BE2C (cell line): Measurements from ENCODE around the gene KRTAP9-6.

Experiments
- DNase-seq: peaks from one replicate; pipeline ENCODE4 v3.0.0-alpha.2; 2020
- H3K27me3 ChIP-seq: fragments of 250-450 bp; sonication (Bioruptor Pico); 2 replicates; pipeline ENCODE4 v1.5.1; 2020; ENCODE audit warnings: mild to moderate bottlenecking
- H3K36me3 ChIP-seq: fragments of 250-450 bp; sonication (Bioruptor Pico); 2 replicates; pipeline ENCODE4 v1.5.1; 2020; ENCODE audit warnings: mild to moderate bottlenecking
- H3K4me1 ChIP-seq: fragments of 250-450 bp; sonication (Bioruptor Pico); 2 replicates; pipeline ENCODE4 v1.5.1; 2020
- H3K4me3 ChIP-seq: 2 replicates; pipeline ENCODE4 v1.5.1; 2011; ENCODE audit warnings: low read depth, low read length
- H3K9me3 ChIP-seq: fragments of 250-450 bp; sonication (Bioruptor Pico); 2 replicates; pipeline ENCODE4 v1.5.1; 2020
- TF ChIP-seq, protein P1 (sequence below): IDR thresholded peaks from 2 replicates; pipeline ENCODE4 v1.5.1; 2012; ENCODE audit warnings: mild to moderate bottlenecking, low read depth, low read length

KRTAP9-6 gene

DNA sequence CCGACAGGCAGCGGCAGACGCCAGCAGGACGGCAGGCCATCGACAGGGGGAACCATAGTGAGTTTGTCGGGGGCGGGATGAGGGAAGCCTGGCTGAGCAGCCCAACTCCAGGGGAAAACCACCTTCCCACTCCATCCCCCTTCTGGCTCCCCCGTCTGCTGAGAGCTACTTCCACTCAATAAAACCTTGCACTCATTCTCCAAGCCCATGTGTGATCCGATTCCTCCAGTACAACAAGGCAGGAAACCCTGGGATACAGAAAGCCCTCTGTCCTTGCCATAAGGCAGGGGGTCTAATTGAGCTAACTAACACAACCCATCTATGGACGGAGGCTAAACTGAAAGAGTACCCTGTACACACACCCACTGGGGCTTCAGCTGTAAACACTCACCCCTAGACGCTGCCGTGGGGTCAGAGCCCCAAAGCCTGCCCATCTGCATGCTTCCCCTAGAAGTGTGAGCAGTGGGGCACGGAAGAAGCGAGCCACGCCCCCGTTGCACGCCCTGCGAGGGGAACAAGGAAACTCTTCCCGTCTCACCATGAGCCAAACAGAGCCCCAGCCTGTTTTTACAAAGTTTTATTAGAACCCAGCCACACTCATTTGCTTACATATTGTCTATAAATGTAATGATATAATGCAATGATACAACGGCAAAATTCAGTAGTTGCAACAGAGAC lies 33.4 kb downstream of the KRTAP9-6 start:
- Histone ChIP-seq H3K4me1 (no peaks in the 10 kb centered on the region), H3K9me3 (no peaks in the 10 kb centered on the region), H3K27me3 (peaks cover 37% of the 10 kb centered on the region), H3K36me3 (no peaks in the 10 kb centered on the region), H3K4me3 (no peak overlapping the region)
- TF ChIP-seq, protein P1, sequence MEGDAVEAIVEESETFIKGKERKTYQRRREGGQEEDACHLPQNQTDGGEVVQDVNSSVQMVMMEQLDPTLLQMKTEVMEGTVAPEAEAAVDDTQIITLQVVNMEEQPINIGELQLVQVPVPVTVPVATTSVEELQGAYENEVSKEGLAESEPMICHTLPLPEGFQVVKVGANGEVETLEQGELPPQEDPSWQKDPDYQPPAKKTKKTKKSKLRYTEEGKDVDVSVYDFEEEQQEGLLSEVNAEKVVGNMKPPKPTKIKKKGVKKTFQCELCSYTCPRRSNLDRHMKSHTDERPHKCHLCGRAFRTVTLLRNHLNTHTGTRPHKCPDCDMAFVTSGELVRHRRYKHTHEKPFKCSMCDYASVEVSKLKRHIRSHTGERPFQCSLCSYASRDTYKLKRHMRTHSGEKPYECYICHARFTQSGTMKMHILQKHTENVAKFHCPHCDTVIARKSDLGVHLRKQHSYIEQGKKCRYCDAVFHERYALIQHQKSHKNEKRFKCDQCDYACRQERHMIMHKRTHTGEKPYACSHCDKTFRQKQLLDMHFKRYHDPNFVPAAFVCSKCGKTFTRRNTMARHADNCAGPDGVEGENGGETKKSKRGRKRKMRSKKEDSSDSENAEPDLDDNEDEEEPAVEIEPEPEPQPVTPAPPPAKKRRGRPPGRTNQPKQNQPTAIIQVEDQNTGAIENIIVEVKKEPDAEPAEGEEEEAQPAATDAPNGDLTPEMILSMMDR = no peak
- DNase-seq = no peak

DNA sequence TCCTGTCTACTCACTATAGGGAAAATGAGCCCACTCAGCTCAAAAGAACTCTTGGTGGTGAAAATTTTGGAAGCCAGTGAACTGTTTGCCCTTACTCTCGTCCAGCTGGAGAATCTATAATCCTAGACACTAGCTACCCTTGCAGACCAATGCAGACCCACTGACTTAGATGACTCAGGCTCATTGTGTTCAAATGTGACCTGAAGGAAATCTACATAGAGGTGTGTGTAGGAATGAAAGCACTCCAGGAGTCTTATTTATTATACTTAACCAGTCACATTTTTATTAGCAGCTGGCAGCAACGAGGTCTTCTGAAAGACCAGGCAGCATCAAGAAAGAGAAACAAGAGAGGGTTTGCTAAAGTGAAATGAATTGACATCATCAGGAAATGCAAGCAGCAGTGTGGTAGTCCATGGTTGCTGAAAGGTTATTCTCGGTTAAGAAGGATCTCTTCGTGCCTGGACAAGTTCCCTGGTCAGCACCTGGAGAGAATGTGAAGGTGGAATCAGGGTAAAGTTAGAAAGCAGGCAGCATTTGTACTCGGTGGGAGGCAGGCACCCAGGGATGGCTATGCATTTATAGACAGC lies 36.1 kb downstream of the KRTAP9-6 start:
- peaks cover 43% of the 10 kb centered on the region for H3K27me3 ChIP-seq
- H3K9me3 ChIP-seq = no peaks in the 10 kb centered on the region
- H3K4me1 ChIP-seq = no peaks in the 10 kb centered on the region
- H3K36me3 ChIP-seq = no peaks in the 10 kb centered on the region
- DNase-seq = no peak
- TF ChIP-seq, protein P1 = no peak
- no peak overlapping the region for H3K4me3 ChIP-seq

DNA sequence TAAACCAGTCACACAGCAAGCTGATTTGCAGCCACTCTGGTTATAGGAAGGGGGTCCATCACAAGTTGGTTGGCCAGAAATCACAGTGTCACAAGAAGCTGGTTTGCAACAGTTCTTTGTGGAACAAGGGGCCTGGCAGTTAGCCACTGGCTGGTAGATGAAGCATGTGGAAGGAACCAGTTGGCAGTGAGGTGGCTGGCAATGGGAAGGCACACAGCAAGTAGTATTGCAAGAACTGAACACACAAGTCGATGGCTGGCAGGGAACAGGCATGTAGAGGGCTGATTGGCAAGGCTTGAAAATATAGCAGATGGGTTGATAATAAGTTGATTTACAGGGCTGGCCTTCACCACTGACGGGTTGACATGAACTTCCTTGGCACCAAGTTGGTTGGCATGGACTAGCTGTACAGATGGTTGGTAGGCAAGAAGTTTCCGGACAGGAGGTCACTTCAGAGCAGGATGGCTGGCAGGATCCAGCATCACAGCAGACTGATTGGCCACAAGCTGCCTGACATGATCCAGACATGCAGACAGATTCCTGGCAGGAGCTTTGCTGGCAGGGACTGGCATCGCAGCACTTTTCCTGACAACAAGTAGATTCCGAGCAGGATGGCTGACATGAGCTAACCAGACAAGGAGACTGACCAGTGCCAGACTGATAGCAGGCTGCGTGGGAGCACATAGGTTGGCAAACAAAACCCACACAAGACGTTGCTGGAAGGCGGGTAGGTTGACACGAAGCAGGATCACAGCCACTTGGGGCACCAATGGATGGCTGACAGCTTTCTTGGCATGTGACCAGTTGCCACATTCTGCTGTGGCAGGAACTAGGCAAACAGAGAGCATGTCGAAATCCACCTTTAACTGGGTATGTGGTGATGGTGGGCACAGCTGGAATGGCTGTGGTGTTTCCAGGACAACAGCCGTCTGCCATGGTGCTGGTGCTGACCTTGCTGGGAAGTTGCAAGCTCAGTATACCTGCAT lies 37.0 kb downstream of the KRTAP9-6 start, which contains the start of gene KRTAP29-1:
Gene KRTAP29-1 (minus strand): TSS at position 936 of the 986 bp plus-strand sequence. CDS start 0 bp downstream, at position 936.
- H3K36me3 ChIP-seq = no peaks in the 10 kb centered on the region
- H3K4me3 ChIP-seq = no peak within 1 kb of the TSS
- no peaks in the 10 kb centered on the region for H3K4me1 ChIP-seq
- TF ChIP-seq, protein P1 = no peak
- H3K9me3 ChIP-seq = no peaks in the 10 kb centered on the region
- peaks cover 50% of the 10 kb centered on the region for H3K27me3 ChIP-seq
- DNase-seq = no peak

DNA sequence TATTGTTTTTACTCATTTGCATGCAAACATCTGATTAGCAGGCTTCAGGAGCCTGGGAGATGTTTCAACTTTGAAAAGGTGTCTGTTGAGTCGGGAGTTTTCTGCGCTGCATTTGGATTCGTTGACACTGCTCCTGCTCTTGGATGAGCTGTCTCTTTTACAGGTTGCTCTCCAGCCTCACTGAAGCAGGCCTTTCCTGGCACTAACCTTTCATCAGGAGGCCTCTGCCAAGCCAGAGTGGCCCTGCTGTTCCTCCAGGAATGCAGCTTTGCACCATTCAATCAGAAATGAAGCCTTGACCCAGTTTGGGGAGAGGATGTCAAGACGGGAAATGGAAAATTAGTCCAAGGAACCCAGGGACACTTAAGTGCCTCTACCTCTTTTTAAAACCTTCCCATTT lies 37.8 kb downstream of the KRTAP9-6 start:
- TF ChIP-seq, protein P1 = no peak
- no peak overlapping the region for H3K4me3 ChIP-seq
- H3K36me3 ChIP-seq = no peaks in the 10 kb centered on the region
- peaks cover 51% of the 10 kb centered on the region for H3K27me3 ChIP-seq
- no peaks in the 10 kb centered on the region for H3K4me1 ChIP-seq
- no peak for DNase-seq
- no peaks in the 10 kb centered on the region for H3K9me3 ChIP-seq

DNA sequence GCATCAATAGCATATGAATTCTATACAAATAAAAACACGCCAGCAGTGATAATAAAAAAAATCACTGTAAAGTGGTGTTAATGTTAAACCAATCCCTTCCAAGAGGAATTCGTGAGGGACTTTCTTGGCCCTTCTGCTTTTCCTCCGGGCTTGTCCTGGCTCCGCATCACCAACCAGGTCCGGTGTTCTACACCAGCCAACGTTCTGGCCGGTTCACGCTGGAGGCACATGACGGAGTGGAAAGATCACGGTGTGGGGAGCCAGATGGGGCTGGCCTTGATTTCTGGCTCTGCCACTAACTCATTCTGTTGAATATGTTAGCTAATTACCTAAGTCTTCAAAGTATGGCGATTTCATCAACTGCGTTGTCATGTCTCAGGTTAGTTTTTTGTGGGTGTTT lies 38.9 kb downstream of the KRTAP9-6 start:
- H3K27me3 ChIP-seq = peaks cover 50% of the 10 kb centered on the region
- H3K4me3 ChIP-seq = no peak overlapping the region
- TF ChIP-seq, protein P1 = no peak
- H3K9me3 ChIP-seq = no peaks in the 10 kb centered on the region
- no peaks in the 10 kb centered on the region for H3K4me1 ChIP-seq
- H3K36me3 ChIP-seq = no peaks in the 10 kb centered on the region
- no peak for DNase-seq
